HEK293 (cell line): ENCODE results near the gene EIF4E3.
A peak's percentile ranks its signal among the peaks of the same experiment; 100 is the strongest.

Experiments used
- CTCF ChIA-PET: fragments of 350-600 bp; formaldehyde crosslinking; extraction: SDS; loops from one replicate; lab custom pipeline; 2021; ENCODE audit warnings: antibody characterized with exemption; lab: Yijun Ruan, JAX
- POLR2A ChIA-PET: fragments of 300-600 bp; formaldehyde crosslinking; extraction: SDS; loops from one replicate; lab custom pipeline; 2020; ENCODE audit warnings: antibody characterized with exemption, inconsistent platforms; lab: Yijun Ruan, JAX
- H3K27ac ChIP-seq: fragments of 200-500 bp; sonication (Bioruptor generic); 2 replicates; pipeline ENCODE4 v1.5.1; 2014; ENCODE audit warnings: low read depth, low read length, control low read depth, inconsistent platforms; ENCODE audit errors: extremely low read depth
- H3K36me3 ChIP-seq, 2 experiments: fragments of 200-500 bp in 1 of 2; sonication (Bioruptor generic) in 1 of 2; 1 replicate in 1 of 2; 2 replicates in 1 of 2; pipeline ENCODE4 v1.5.1; 2014 to 2017; ENCODE audit warnings: inconsistent platforms in 2 of 2, low read length in 2 of 2; ENCODE audit not compliant: control insufficient read depth in 2 of 2, insufficient read depth in 1 of 2
- H3K4me1 ChIP-seq: fragments of 200-500 bp; sonication (Bioruptor generic); 2 replicates; pipeline ENCODE4 v1.5.1; 2014; ENCODE audit warnings: mild to moderate bottlenecking, low read length, inconsistent platforms; ENCODE audit not compliant: control insufficient read depth, insufficient read depth
- H3K4me3 ChIP-seq: 2 replicates; pipeline ENCODE4 v1.5.1; 2011; ENCODE audit warnings: low read depth, mild to moderate bottlenecking, control low read depth, low read length, moderate library complexity
- H3K9me3 ChIP-seq: fragments of 200-500 bp; sonication (Bioruptor generic); 2 replicates; pipeline ENCODE4 v1.5.1; 2014; ENCODE audit warnings: low read depth, low read length, inconsistent platforms; ENCODE audit not compliant: control insufficient read depth, insufficient read depth
- EGR2 ChIP-seq: fragments of 450-650 bp; formaldehyde crosslinking; IDR thresholded peaks from 2 replicates; pipeline ENCODE4 v1.5.1; 2016; ENCODE audit warnings: low read depth, missing biosample characterization, missing genetic modification characterization
- GLIS1 ChIP-seq: fragments of 450-650 bp; formaldehyde crosslinking; IDR thresholded peaks from 2 replicates; pipeline ENCODE4 v1.5.1; 2016; ENCODE audit warnings: missing biosample characterization, missing genetic modification characterization
- GLIS2 ChIP-seq: fragments of 450-650 bp; formaldehyde crosslinking; IDR thresholded peaks from 2 replicates; pipeline ENCODE4 v1.5.1; 2016; ENCODE audit warnings: missing biosample characterization, missing genetic modification characterization
- INSM2 ChIP-seq: fragments of 450-650 bp; formaldehyde crosslinking; IDR thresholded peaks from 2 replicates; pipeline ENCODE4 v1.5.1; 2016; ENCODE audit warnings: missing biosample characterization, missing genetic modification characterization
- KLF17 ChIP-seq: fragments of 450-650 bp; formaldehyde crosslinking; IDR thresholded peaks from 2 replicates; pipeline ENCODE4 v1.5.1; 2016; ENCODE audit warnings: missing biosample characterization, missing genetic modification characterization
- PATZ1 ChIP-seq: fragments of 450-650 bp; formaldehyde crosslinking; IDR thresholded peaks from 2 replicates; pipeline ENCODE4 v1.5.1; 2016; ENCODE audit warnings: missing biosample characterization, missing genetic modification characterization
- PRDM1 ChIP-seq: fragments of 450-650 bp; formaldehyde crosslinking; IDR thresholded peaks from 2 replicates; pipeline ENCODE4; 2016; ENCODE audit warnings: missing biosample characterization, missing genetic modification characterization
- REPIN1 ChIP-seq: fragments of 450-650 bp; formaldehyde crosslinking; IDR thresholded peaks from 2 replicates; pipeline ENCODE4 v1.5.1; 2017; ENCODE audit warnings: missing biosample characterization, missing genetic modification characterization, low read depth
- YY1 ChIP-seq: fragments of 450-650 bp; formaldehyde crosslinking; IDR thresholded peaks from 2 replicates; pipeline ENCODE4 v1.5.1; 2018; ENCODE audit warnings: missing biosample characterization, missing genetic modification characterization
- ZBTB20 ChIP-seq: fragments of 450-650 bp; formaldehyde crosslinking; IDR thresholded peaks from 2 replicates; pipeline ENCODE4 v1.5.1; 2016; ENCODE audit warnings: missing biosample characterization, missing genetic modification characterization
- ZBTB26 ChIP-seq: fragments of 450-650 bp; formaldehyde crosslinking; optimal IDR thresholded peaks from 2 replicates; pipeline ENCODE3; 2016; ENCODE audit warnings: missing biosample characterization, mild to moderate bottlenecking, missing genetic modification characterization
- ZBTB48 ChIP-seq: fragments of 450-650 bp; formaldehyde crosslinking; IDR thresholded peaks from 2 replicates; pipeline ENCODE4 v1.5.1; 2016; ENCODE audit warnings: missing biosample characterization, missing genetic modification characterization
- ZBTB6 ChIP-seq: fragments of 450-650 bp; formaldehyde crosslinking; IDR thresholded peaks from 2 replicates; pipeline ENCODE4 v1.5.1; 2017; ENCODE audit warnings: missing biosample characterization, missing genetic modification characterization
- ZBTB8A ChIP-seq: fragments of 450-650 bp; formaldehyde crosslinking; IDR thresholded peaks from 2 replicates; pipeline ENCODE4 v1.5.1; 2016; ENCODE audit warnings: missing biosample characterization, missing genetic modification characterization
- ZEB2 ChIP-seq: fragments of 450-650 bp; formaldehyde crosslinking; IDR thresholded peaks from 2 replicates; pipeline ENCODE4 v1.5.1; 2016; ENCODE audit warnings: missing biosample characterization, missing genetic modification characterization
- ZNF133 ChIP-seq: fragments of 450-650 bp; formaldehyde crosslinking; IDR thresholded peaks from 2 replicates; pipeline ENCODE4 v1.5.1; 2016; ENCODE audit warnings: missing biosample characterization, missing genetic modification characterization
- ZNF148 ChIP-seq: fragments of 450-650 bp; formaldehyde crosslinking; IDR thresholded peaks from 2 replicates; pipeline ENCODE4 v1.5.0; 2017; ENCODE audit warnings: missing biosample characterization, missing genetic modification characterization, borderline replicate concordance
- ZNF16 ChIP-seq: fragments of 450-650 bp; formaldehyde crosslinking; IDR thresholded peaks from 2 replicates; pipeline ENCODE4 v1.5.1; 2016; ENCODE audit warnings: low read depth, missing biosample characterization, missing genetic modification characterization
- ZNF23 ChIP-seq: fragments of 450-650 bp; formaldehyde crosslinking; IDR thresholded peaks from 2 replicates; pipeline ENCODE4 v1.5.1; 2016; ENCODE audit warnings: missing biosample characterization, missing genetic modification characterization, borderline replicate concordance
- ZNF324 ChIP-seq: fragments of 450-650 bp; formaldehyde crosslinking; IDR thresholded peaks from 2 replicates; pipeline ENCODE4 v1.5.1; 2016; ENCODE audit warnings: missing biosample characterization, missing genetic modification characterization
- ZNF354C ChIP-seq: fragments of 450-650 bp; formaldehyde crosslinking; IDR thresholded peaks from 2 replicates; pipeline ENCODE4 v1.5.1; 2016; ENCODE audit warnings: missing biosample characterization, missing genetic modification characterization, low read depth, borderline replicate concordance
- ZNF366 ChIP-seq: fragments of 450-650 bp; formaldehyde crosslinking; conservative IDR thresholded peaks from 2 replicates; pipeline ENCODE4 v1.5.1; 2016; ENCODE audit warnings: missing biosample characterization, missing genetic modification characterization
- ZNF544 ChIP-seq: fragments of 450-650 bp; formaldehyde crosslinking; IDR thresholded peaks from 2 replicates; pipeline ENCODE4 v1.5.0; 2017; ENCODE audit warnings: missing biosample characterization, missing genetic modification characterization
- ZNF645 ChIP-seq: fragments of 450-650 bp; formaldehyde crosslinking; IDR thresholded peaks from 2 replicates; pipeline ENCODE4; 2016; ENCODE audit warnings: missing biosample characterization, missing genetic modification characterization
- ZNF658 ChIP-seq: fragments of 450-650 bp; formaldehyde crosslinking; IDR thresholded peaks from 2 replicates; pipeline ENCODE4; 2016; ENCODE audit warnings: missing biosample characterization, missing genetic modification characterization
- ZNF76 ChIP-seq: fragments of 450-650 bp; formaldehyde crosslinking; IDR thresholded peaks from 2 replicates; pipeline ENCODE4; 2016; ENCODE audit warnings: low read depth, missing biosample characterization, missing genetic modification characterization, borderline replicate concordance
- ZNF777 ChIP-seq: fragments of 450-650 bp; formaldehyde crosslinking; IDR thresholded peaks from 2 replicates; pipeline ENCODE4 v1.5.1; 2017; ENCODE audit warnings: missing biosample characterization, missing genetic modification characterization, borderline replicate concordance

EIF4E3 gene

GRCh38 chr3:71725271-71725991 is at the start of gene EIF4E3:
TSS of gene EIF4E3 (minus strand) at chr3:71725402. CDS start at chr3:71725367, 35 bp downstream.
- Histone ChIP-seq H3K27ac (peak within 1 kb of the TSS; percentile 63; the same call in 1 of the 2 replicates), H3K36me3 (no peaks in the 10 kb centered on the region), H3K4me1 (no peaks in the 10 kb centered on the region), H3K4me3 (peak within 1 kb of the TSS; percentile 86), H3K9me3 (no peaks in the 10 kb centered on the region)
- ChIA-PET POLR2A (no interaction called here), CTCF (no interaction called here)
- TF ChIP-seq ZNF76 (no peak), ZNF645 (tag by site-specific recombination) (no peak), EGR2 (tag by site-specific recombination) (0 out of 2 replicates have a peak, but pooled peaks have one; percentile 33), ZNF133 (no peak), ZNF23 (no peak), KLF17 (tag by site-specific recombination) (no peak), ZNF148 (no peak), ZNF544 (no peak), ZEB2 (no peak), ZNF16 (tag by site-specific recombination) (no peak), ZNF658 (tag by site-specific recombination) (no peak), ZNF777 (0 out of 2 replicates have a peak, but pooled peaks have one; percentile 32), ZNF324 (tag by site-specific recombination) (no peak), REPIN1 (tag by site-specific recombination) (no peak), ZNF354C (tag by site-specific recombination) (no peak), ZNF366 (tag by site-specific recombination) (peak; percentile 93), PATZ1 (tag by site-specific recombination) (peak; percentile 45), ZBTB8A (tag by site-specific recombination) (peak; percentile 92), YY1 (tag by site-specific recombination) (0 out of 2 replicates have a peak, but pooled peaks have one; percentile 27), ZBTB48 (tag by site-specific recombination) (peak; percentile 70), GLIS1 (tag by site-specific recombination) (peak; percentile 28), ZBTB6 (tag by site-specific recombination) (no peak), ZBTB26 (peak; percentile 42), GLIS2 (tag by site-specific recombination) (peak; percentile 41; the same call in 1 of the 2 replicates), ZBTB20 (tag by site-specific recombination) (peak; percentile 77), INSM2 (no peak), PRDM1 (tag by site-specific recombination) (no peak)
